Activated CD4-positive, alpha-beta T cell treated with anti-CD3 and anti-CD28 coated beads for 24 hours (primary cell): Measurements from ENCODE around the gene EPHB4.
"Not testable (repeated sequence)": the region's sequence is repeated elsewhere in the genome, so short reads cannot be mapped to it uniquely, and the experiment has no call there.

Experiments
- DNase-seq, 2 donors: peaks; one replicate each; pipeline ENCODE4 v3.0.0-alpha.2; 2020; ENCODE audit warnings: low read depth in 2 of 2

EPHB4 gene

GRCh38 chr7:100827330-100828226 lies at the start of gene EPHB4:
Gene EPHB4, minus strand, starts transcription at chr7:100827523. Its CDS starts 493 bp downstream, at chr7:100827030.
- no peak for DNase-seq

- no peak for DNase-seq
These were observed 48.0 kb upstream of the EPHB4 start for GRCh38 chr7:100875356-100875751.

GRCh38 chr7:100874577-100875355 lies 47.4 kb upstream of the EPHB4 start, which contains the start of gene SRRT:
Gene SRRT, plus strand, starts transcription at chr7:100875103. Its CDS starts 488 bp downstream, at chr7:100875591.
- DNase-seq, result peak; percentile 97 to 99

- DNase-seq, result no peak
These were observed 46.9 kb upstream of the EPHB4 start for GRCh38 chr7:100874300-100874576.

- DNase-seq, result no peak
These were observed 46.4 kb upstream of the EPHB4 start for GRCh38 chr7:100873599-100874299.

- DNase-seq, result no peak
These were observed 40.6 kb upstream of the EPHB4 start for GRCh38 chr7:100867776-100868485.

- DNase-seq, result peak; percentile 58 to 69
These were observed 39.9 kb upstream of the EPHB4 start, which contains the start of gene TRIP6 for GRCh38 chr7:100867040-100867775. Gene TRIP6, plus strand, starts transcription at chr7:100867387. Its CDS starts 111 bp downstream, at chr7:100867498.

- no peak for DNase-seq
These were observed 39.4 kb upstream of the EPHB4 start for GRCh38 chr7:100866729-100867039.

GRCh38 chr7:100865938-100866728 lies 38.8 kb upstream of the EPHB4 start:
- DNase-seq, result no peak

GRCh38 chr7:100865372-100865911 lies 38.1 kb upstream of the EPHB4 start:
- DNase-seq, result no peak

GRCh38 chr7:100864263-100864845 lies 37.0 kb upstream of the EPHB4 start:
- no peak for DNase-seq

- no peak for DNase-seq
These were observed 36.2 kb upstream of the EPHB4 start for GRCh38 chr7:100863406-100863950.

GRCh38 chr7:100861616-100861985 lies 34.3 kb upstream of the EPHB4 start:
- DNase-seq, result no peak

- DNase-seq, result no peak
These were observed 33.6 kb upstream of the EPHB4 start for GRCh38 chr7:100860702-100861615.

- DNase-seq, result no peak
These were observed 32.5 kb upstream of the EPHB4 start for GRCh38 chr7:100859856-100860255.

- no peak for DNase-seq
These were observed 29.6 kb upstream of the EPHB4 start for GRCh38 chr7:100856871-100857282.

- DNase-seq, result no peak
These were observed 28.2 kb upstream of the EPHB4 start for GRCh38 chr7:100855515-100855914.

GRCh38 chr7:100854899-100855298 lies 27.6 kb upstream of the EPHB4 start:
- not testable (repeated sequence) for DNase-seq
